Hepatocyte (in vitro differentiated cells): ENCODE measurements around the gene OLIG1. TPM values are rescaled to one million over a fixed set of nuclear protein-coding genes. Genes with fewer than 3 reads are reported as not detected.

Experiments used
- DNase-seq: peaks from one replicate; pipeline ENCODE4 v3.0.0-alpha.2; 2016; ENCODE audit warnings: low spot score
- H2AFZ ChIP-seq: fragments of 200-600 bp; sonication (generic); 2 replicates; pipeline ENCODE4 v1.6.0; 2016; ENCODE audit warnings: antibody characterized with exemption, mild to moderate bottlenecking
- H3K27ac ChIP-seq: fragments of 200-600 bp; sonication (generic); 2 replicates; pipeline ENCODE4 v1.5.1; 2016; ENCODE audit warnings: mild to moderate bottlenecking
- H3K27me3 ChIP-seq: fragments of 200-600 bp; sonication (generic); 2 replicates; pipeline ENCODE4 v1.6.1; 2016
- H3K36me3 ChIP-seq: fragments of 200-600 bp; sonication (generic); replicated peaks from 2 replicates; pipeline ENCODE4 v1.5.1; 2016; ENCODE audit warnings: low read depth; ENCODE audit not compliant: insufficient read depth
- H3K4me1 ChIP-seq: fragments of 200-600 bp; sonication (generic); 2 replicates; pipeline ENCODE4 v1.5.1; 2016; ENCODE audit warnings: mild to moderate bottlenecking, moderate library complexity; ENCODE audit not compliant: insufficient read depth
- H3K4me2 ChIP-seq: fragments of 200-600 bp; sonication (generic); 2 replicates; pipeline ENCODE4 v1.6.0; 2016
- H3K4me3 ChIP-seq: fragments of 200-600 bp; sonication (generic); 2 replicates; pipeline ENCODE4 v1.5.1; 2016; ENCODE audit warnings: mild to moderate bottlenecking
- H3K79me2 ChIP-seq: fragments of 200-600 bp; sonication (generic); 2 replicates; pipeline ENCODE4 v1.6.0; 2017; ENCODE audit warnings: mild to moderate bottlenecking
- H3K9me2 ChIP-seq: fragments of 200-600 bp; sonication (generic); replicated peaks from 2 replicates; pipeline ENCODE4 v1.6.0; 2017; ENCODE audit warnings: mild to moderate bottlenecking; ENCODE audit not compliant: insufficient read depth
- H3K9me3 ChIP-seq: fragments of 200-600 bp; sonication (generic); 2 replicates; pipeline ENCODE4 v1.5.1; 2016; ENCODE audit warnings: low read depth, mild to moderate bottlenecking
- H4K20me1 ChIP-seq: fragments of 200-600 bp; sonication (generic); 2 replicates; pipeline ENCODE4 v1.6.0; 2016; ENCODE audit warnings: mild to moderate bottlenecking; ENCODE audit not compliant: insufficient read depth, poor library complexity, severe bottlenecking
- CTCF ChIP-seq: fragments of 200-600 bp; sonication (generic); IDR thresholded peaks from 2 replicates; pipeline ENCODE4 v1.5.1; 2016; ENCODE audit warnings: antibody characterized with exemption, mild to moderate bottlenecking; ENCODE audit not compliant: poor library complexity
- EZH2 ChIP-seq: fragments of 200-600 bp; sonication (generic); IDR thresholded peaks from 2 replicates; pipeline ENCODE4 v1.6.1; 2016; ENCODE audit warnings: antibody characterized with exemption, mild to moderate bottlenecking, borderline replicate concordance
- EZH2phosphoT487 ChIP-seq: fragments of 200-600 bp; sonication (generic); IDR thresholded peaks from one replicate; pipeline ENCODE4 v1.6.1; 2018; ENCODE audit warnings: antibody characterized with exemption, mild to moderate bottlenecking, low read depth, moderate library complexity; ENCODE audit not compliant: unreplicated experiment, severe bottlenecking
- WGBS: methylation state at CpG from one replicate; pipeline ENCODE4 v1.1.6; 2016; ENCODE audit warnings: low lambda C conversion rate; ENCODE audit errors: missing lambda C conversion rate; 5-methylcytosine and 5-hydroxymethylcytosine counted together
- polyA plus RNA-seq: library from polyadenylated mRNA; unstranded; fragments of >200 nt; fragmentation: Nextera tagmentation; extraction: Ambion mirVana; gene quantifications from 2 replicates; pipeline ENCODE4 v1.2.1, GENCODE V29; 2016
- total RNA-seq: library from RNA; depleted of rRNA; stranded (reverse); fragments of >200 nt; gene quantifications from 2 replicates; pipeline ENCODE4 v1.2.3, GENCODE V29; 2014

Gene OLIG1
- total and polyA plus RNA-seq, 2 experiments from 2014 or later: not detected

- no peaks in the 10 kb centered on the region for H3K4me1 ChIP-seq
- no peak for DNase-seq
- TF ChIP-seq EZH2phosphoT487 (no peak), EZH2 (no peak), CTCF (no peak)
- H3K9me3 ChIP-seq: no peaks in the 10 kb centered on the region
- H3K27me3 ChIP-seq: peaks cover 36% of the 10 kb centered on the region
- no peaks in the 10 kb centered on the region for H4K20me1 ChIP-seq
- H3K4me3 ChIP-seq: no peak overlapping the region
- no peak overlapping the region for H3K27ac ChIP-seq
- H3K9me2 ChIP-seq: no peaks in the 10 kb centered on the region
- WGBS: 85% methylated on average over 16 of the region's 16 CpGs
- H3K4me2 ChIP-seq: no peak overlapping the region
- no peaks in the 10 kb centered on the region for H3K36me3 ChIP-seq
- no peak overlapping the region for H2AFZ ChIP-seq
- no peaks in the 10 kb centered on the region for H3K79me2 ChIP-seq
Observed at GRCh38 chr21:33117101-33117888, 47.4 kb downstream of the OLIG1 start.

Other genes starting within 250 kb of the OLIG1 start
- gene OLIG2, start 44.2 kb upstream of the OLIG1 start, total RNA-seq: not detected in 2 replicates
- not detected in 2 replicates for gene OLIG2, start 44.2 kb upstream of the OLIG1 start, polyA plus RNA-seq
- gene IFNAR2, start 159.8 kb downstream of the OLIG1 start, total RNA-seq: 18.2 and 19.9 TPM in 2 replicates
- 18.5 and 19.6 TPM in 2 replicates for gene IFNAR2, start 159.8 kb downstream of the OLIG1 start, polyA plus RNA-seq
- gene IL10RB, start 196.2 kb downstream of the OLIG1 start, total RNA-seq: 27.1 and 30.2 TPM in 2 replicates
- 23.4 and 29.2 TPM in 2 replicates for gene IL10RB, start 196.2 kb downstream of the OLIG1 start, polyA plus RNA-seq